GM23248 (cell line): ENCODE data around the gene TRPM1. TPM values are rescaled to one million over a fixed set of nuclear protein-coding genes. Genes with fewer than 3 reads are reported as not detected.

Experiments used
- DNase-seq: peaks from one replicate; pipeline ENCODE4 v3.0.0-alpha.2; 2015
- H2AFZ ChIP-seq: fragments of 200-600 bp; sonication (generic); 2 replicates; pipeline ENCODE4 v1.6.1; 2016; ENCODE audit warnings: antibody characterized with exemption
- H3F3A ChIP-seq: fragments of 200-600 bp; sonication (generic); 2 replicates; pipeline ENCODE4 v1.6.1; 2016; ENCODE audit warnings: mild to moderate bottlenecking, antibody characterized with exemption, mixed run types; ENCODE audit not compliant: insufficient read depth
- H3K27ac ChIP-seq: fragments of 200-600 bp; sonication (generic); 2 replicates; pipeline ENCODE4 v1.5.1; 2016; ENCODE audit warnings: mild to moderate bottlenecking
- H3K27me3 ChIP-seq: fragments of 200-600 bp; sonication (generic); replicated peaks from 2 replicates; pipeline ENCODE4 v1.6.1; 2016; ENCODE audit warnings: mild to moderate bottlenecking; ENCODE audit not compliant: insufficient read depth
- H3K36me3 ChIP-seq: fragments of 200-600 bp; sonication (generic); 2 replicates; pipeline ENCODE4 v1.6.1; 2016; ENCODE audit warnings: low read depth, mild to moderate bottlenecking
- H3K4me1 ChIP-seq: fragments of 200-600 bp; sonication (generic); 2 replicates; pipeline ENCODE4 v1.6.1; 2016; ENCODE audit warnings: mild to moderate bottlenecking; ENCODE audit not compliant: insufficient read depth
- H3K4me2 ChIP-seq: fragments of 200-600 bp; sonication (generic); one replicate; pipeline ENCODE4 v1.6.1; 2016; ENCODE audit warnings: mild to moderate bottlenecking; ENCODE audit not compliant: unreplicated experiment
- H3K4me3 ChIP-seq: fragments of 200-600 bp; sonication (generic); 2 replicates; pipeline ENCODE4 v1.5.1; 2016; ENCODE audit warnings: mild to moderate bottlenecking
- H3K79me2 ChIP-seq: fragments of 200-600 bp; sonication (generic); 2 replicates; pipeline ENCODE4 v1.6.1; 2016; ENCODE audit warnings: mild to moderate bottlenecking; ENCODE audit not compliant: insufficient read depth
- H3K9ac ChIP-seq: fragments of 200-600 bp; sonication (generic); 2 replicates; pipeline ENCODE4 v1.6.1; 2016; ENCODE audit warnings: mild to moderate bottlenecking
- H3K9me2 ChIP-seq: fragments of 200-600 bp; sonication (generic); 2 replicates; pipeline ENCODE4 v1.6.1; 2016; ENCODE audit warnings: mixed run types, mild to moderate bottlenecking, moderate library complexity; ENCODE audit not compliant: insufficient read depth
- H3K9me3 ChIP-seq: fragments of 200-600 bp; sonication (generic); one replicate; pipeline ENCODE4 v1.6.1; 2017; ENCODE audit warnings: low read depth
- H4K20me1 ChIP-seq: fragments of 200-600 bp; sonication (generic); 2 replicates; pipeline ENCODE4 v1.6.0; 2016; ENCODE audit not compliant: insufficient read depth
- EZH2 ChIP-seq: fragments of 200-600 bp; sonication (generic); IDR thresholded peaks from 2 replicates; pipeline ENCODE4 v1.6.1; 2018; ENCODE audit warnings: antibody characterized with exemption, mild to moderate bottlenecking; ENCODE audit not compliant: insufficient read depth, poor library complexity, severe bottlenecking
- EZH2phosphoT487 ChIP-seq: fragments of 200-600 bp; sonication (generic); IDR thresholded peaks from 2 replicates; pipeline ENCODE4 v1.6.1; 2018; ENCODE audit warnings: antibody characterized with exemption, moderate library complexity, mild to moderate bottlenecking, low read depth; ENCODE audit not compliant: insufficient read depth
- WGBS, 2 experiments: methylation state at CpG; one replicate each; pipeline ENCODE4 v1.1.6; 2015 to 2017; ENCODE audit warnings: low lambda C conversion rate in 2 of 2, low coverage in 1 of 2; ENCODE audit errors: missing lambda C conversion rate in 2 of 2; 5-methylcytosine and 5-hydroxymethylcytosine counted together
- in situ Hi-C: fragments of 300-500 bp; cut with MboI; formaldehyde crosslinking; loops from 2 replicates; pipeline ENCODE4 v1.15.0; 2020
- polyA plus RNA-seq: library from polyadenylated mRNA; unstranded; fragments of >200 nt; fragmentation: Nextera tagmentation; extraction: Ambion mirVana; gene quantifications from 2 replicates; pipeline ENCODE4 v1.2.1, GENCODE V29; 2016
- total RNA-seq: library from RNA; depleted of rRNA; stranded (reverse); fragments of >200 nt; shearing (Covaris generic); gene quantifications from 2 replicates; pipeline ENCODE4 v1.2.3, GENCODE V29; 2014

TRPM1 gene
- total and polyA plus RNA-seq, 2 experiments from 2014 or later = not detected

GRCh38 chr15:31104003-31104402, 2.5 kb upstream of the TRPM1 start:
- 73 to 79% methylated on average over 6 of the region's 6 CpGs for WGBS, 2 experiments
- H3K27me3 ChIP-seq = no peaks in the 10 kb centered on the region
- in situ Hi-C loops = no loop called here
- peaks cover 7% of the 10 kb centered on the region; the same call in 1 of the 2 replicates for H3K4me1 ChIP-seq
- H3F3A ChIP-seq = peaks cover 12% of the 10 kb centered on the region; the same call in 1 of the 2 replicates
- no peaks in the 10 kb centered on the region for H4K20me1 ChIP-seq
- no peak overlapping the region for H3K4me3 ChIP-seq
- DNase-seq = no peak
- TF ChIP-seq EZH2phosphoT487 (no peak), EZH2 (no peak)
- H3K27ac ChIP-seq = no peak overlapping the region
- no peaks in the 10 kb centered on the region for H3K9me3 ChIP-seq
- H3K79me2 ChIP-seq = no peaks in the 10 kb centered on the region
- H3K4me2 ChIP-seq = no peak overlapping the region
- H3K36me3 ChIP-seq = no peaks in the 10 kb centered on the region
- H3K9me2 ChIP-seq = no peaks in the 10 kb centered on the region
- no peak overlapping the region for H3K9ac ChIP-seq
- no peak overlapping the region for H2AFZ ChIP-seq

- H3K4me1 ChIP-seq = peaks cover 7% of the 10 kb centered on the region; the same call in 1 of the 2 replicates
- H2AFZ ChIP-seq = no peak overlapping the region
- no peak overlapping the region for H3K4me3 ChIP-seq
- DNase-seq = no peak
- H3K79me2 ChIP-seq = no peaks in the 10 kb centered on the region
- in situ Hi-C loops = no loop called here
- no peak overlapping the region for H3K4me2 ChIP-seq
- no peaks in the 10 kb centered on the region for H3K9me2 ChIP-seq
- WGBS, 2 experiments = 74 to 76% methylated on average over 24 of the region's 24 CpGs
- H3K9me3 ChIP-seq = no peaks in the 10 kb centered on the region
- H3K27ac ChIP-seq = no peak overlapping the region
- no peaks in the 10 kb centered on the region for H4K20me1 ChIP-seq
- TF ChIP-seq EZH2 = no peak
- TF ChIP-seq EZH2phosphoT487 = no peak
- H3K27me3 ChIP-seq = no peaks in the 10 kb centered on the region
- H3K36me3 ChIP-seq = no peaks in the 10 kb centered on the region
- peaks cover 12% of the 10 kb centered on the region; the same call in 1 of the 2 replicates for H3F3A ChIP-seq
- no peak overlapping the region for H3K9ac ChIP-seq
Observed at GRCh38 chr15:31102374-31103342, 1.1 kb upstream of the TRPM1 start.

- in situ Hi-C loops = no loop called here
- no peak overlapping the region for H3K4me2 ChIP-seq
- 48% methylated on average over 4 of the region's 4 CpGs for WGBS, 2 experiments
Observed at GRCh38 chr15:31102039-31102321, 455 bp upstream of the TRPM1 start.

GRCh38 chr15:31100738-31101137, 787 bp downstream of the TRPM1 start:
- Histone ChIP-seq H3K36me3 (no peaks in the 10 kb centered on the region), H2AFZ (no peak overlapping the region), H3K9me3 (no peaks in the 10 kb centered on the region), H3F3A (peaks cover 10% of the 10 kb centered on the region; the same call in 1 of the 2 replicates), H3K27me3 (no peaks in the 10 kb centered on the region), H3K9ac (no peak overlapping the region), H3K4me2 (no peak overlapping the region), H3K27ac (no peak overlapping the region), H3K4me3 (no peak overlapping the region), H3K9me2 (no peaks in the 10 kb centered on the region), H4K20me1 (no peaks in the 10 kb centered on the region), H3K79me2 (no peaks in the 10 kb centered on the region), H3K4me1 (peaks cover 7% of the 10 kb centered on the region; the same call in 1 of the 2 replicates)
- TF ChIP-seq EZH2 (no peak), EZH2phosphoT487 (no peak)
- WGBS, 2 experiments = 70 to 71% methylated on average over 6 of the region's 6 CpGs
- in situ Hi-C loops = no loop called here
- DNase-seq = no peak

More at GRCh38 chr15:31102039-31102321, 455 bp upstream of the TRPM1 start:
- no peaks in the 10 kb centered on the region for H3K36me3 ChIP-seq
- H2AFZ ChIP-seq = no peak overlapping the region
- peaks cover 12% of the 10 kb centered on the region; the same call in 1 of the 2 replicates for H3F3A ChIP-seq
- no peak overlapping the region for H3K4me3 ChIP-seq
- DNase-seq = no peak
- H4K20me1 ChIP-seq = no peaks in the 10 kb centered on the region
- no peaks in the 10 kb centered on the region for H3K27me3 ChIP-seq
- no peaks in the 10 kb centered on the region for H3K9me2 ChIP-seq
- H3K4me1 ChIP-seq = peaks cover 7% of the 10 kb centered on the region; the same call in 1 of the 2 replicates
- TF ChIP-seq EZH2 = no peak
- no peak for TF ChIP-seq EZH2phosphoT487
- H3K9me3 ChIP-seq = no peaks in the 10 kb centered on the region
- no peaks in the 10 kb centered on the region for H3K79me2 ChIP-seq
- no peak overlapping the region for H3K9ac ChIP-seq
- no peak overlapping the region for H3K27ac ChIP-seq
